IPS-20b (cell line): ENCODE data around the gene RPLP2.
A peak's percentile ranks its signal among the peaks of the same experiment; 100 is the strongest.

Experiments used
- H3K27ac ChIP-seq: one replicate; pipeline ENCODE4 v1.5.1; 2013; ENCODE audit warnings: low read length
- H3K27me3 ChIP-seq: 2 replicates; pipeline ENCODE4 v1.6.1; 2013; ENCODE audit warnings: mild to moderate bottlenecking, low read length, inconsistent platforms; ENCODE audit not compliant: insufficient read depth
- H3K36me3 ChIP-seq: 2 replicates; pipeline ENCODE4 v1.6.1; 2013; ENCODE audit warnings: low read depth, mild to moderate bottlenecking, inconsistent platforms, low read length, moderate library complexity; ENCODE audit not compliant: insufficient read depth
- H3K4me1 ChIP-seq: 2 replicates; pipeline ENCODE4 v1.6.1; 2013; ENCODE audit warnings: mild to moderate bottlenecking, control low read depth, inconsistent platforms, low read length, moderate library complexity; ENCODE audit not compliant: insufficient read depth
- H3K4me3 ChIP-seq: 2 replicates; pipeline ENCODE4 v1.5.1; 2013; ENCODE audit warnings: mild to moderate bottlenecking, low read length, inconsistent platforms
- H3K9ac ChIP-seq: 2 replicates; pipeline ENCODE4 v1.6.1; 2013; ENCODE audit warnings: low read depth, mild to moderate bottlenecking, inconsistent platforms, low read length, moderate library complexity
- H3K9me3 ChIP-seq: 2 replicates; pipeline ENCODE4 v1.6.1; 2013; ENCODE audit warnings: mild to moderate bottlenecking, low read depth, low read length, inconsistent platforms; ENCODE audit not compliant: insufficient read depth

RPLP2 gene

DNA sequence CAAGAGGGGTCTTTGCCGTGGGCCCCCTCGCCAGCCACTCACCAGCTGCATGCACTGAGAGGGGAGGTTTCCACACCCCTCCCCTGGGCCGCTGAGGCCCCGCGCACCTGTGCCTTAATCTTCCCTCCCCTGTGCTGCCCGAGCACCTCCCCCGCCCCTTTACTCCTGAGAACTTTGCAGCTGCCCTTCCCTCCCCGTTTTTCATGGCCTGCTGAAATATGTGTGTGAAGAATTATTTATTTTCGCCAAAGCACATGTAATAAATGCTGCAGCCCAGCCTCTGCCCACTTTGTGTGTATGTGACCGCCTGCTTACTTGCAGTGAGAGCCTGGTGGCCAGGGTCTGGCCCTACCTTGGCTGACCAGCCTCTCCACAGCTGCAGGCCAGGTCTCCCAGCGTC is 15.2 kb downstream of the RPLP2 start:
- H3K4me1 ChIP-seq: peaks cover 15% of the 10 kb centered on the region; the same call in 1 of the 2 replicates
- H3K36me3 ChIP-seq: peaks cover 8% of the 10 kb centered on the region
- peaks cover 46% of the 10 kb centered on the region for H3K27me3 ChIP-seq
- H3K9ac ChIP-seq: no peak overlapping the region
- no peak overlapping the region for H3K27ac ChIP-seq
- H3K4me3 ChIP-seq: no peak overlapping the region
- no peaks in the 10 kb centered on the region for H3K9me3 ChIP-seq

DNA sequence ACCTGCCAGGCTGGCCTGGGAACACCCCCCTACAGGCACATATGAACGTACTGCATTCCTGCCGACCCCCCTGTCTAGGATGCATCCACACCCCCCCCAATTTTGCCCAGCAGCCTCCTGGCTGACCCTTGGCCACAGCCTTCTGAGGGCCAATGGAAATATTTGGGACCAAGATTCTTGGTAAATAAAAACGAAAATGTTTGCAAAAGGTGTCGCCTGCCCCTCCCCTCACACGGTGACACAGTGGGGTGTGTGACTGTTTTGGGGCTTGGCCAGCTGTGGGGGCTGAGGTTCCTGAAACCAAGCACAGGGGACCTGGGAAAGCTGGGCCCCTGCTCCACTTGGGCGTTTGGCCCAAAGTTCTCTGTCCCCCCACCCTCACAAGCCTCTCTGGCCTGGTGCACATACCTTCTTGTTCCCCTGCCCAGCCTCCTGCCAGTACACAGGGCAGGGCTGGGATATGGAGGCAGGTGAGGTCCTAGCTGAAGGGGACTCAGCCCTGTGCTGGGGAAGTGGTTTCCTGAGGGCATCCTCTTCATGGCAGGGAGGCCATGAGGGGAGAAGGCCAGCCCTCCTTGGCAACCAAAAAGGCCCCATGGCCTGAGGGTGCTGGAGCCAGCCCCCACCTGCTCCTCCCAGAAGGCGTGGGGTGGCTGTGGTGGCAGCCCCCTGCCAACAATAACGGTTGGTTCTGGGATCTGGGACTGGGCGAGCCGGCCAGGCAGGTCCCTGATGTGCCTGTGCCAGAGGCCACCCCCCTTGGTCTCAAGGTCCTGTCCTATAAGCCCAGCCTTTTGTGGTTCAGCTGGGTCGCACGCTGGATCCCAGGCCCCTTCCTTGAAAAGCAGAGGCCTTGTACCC is 15.8 kb downstream of the RPLP2 start:
- Histone ChIP-seq H3K27ac (no peak overlapping the region), H3K27me3 (peaks cover 53% of the 10 kb centered on the region), H3K9ac (no peak overlapping the region), H3K9me3 (no peaks in the 10 kb centered on the region), H3K36me3 (peaks cover 8% of the 10 kb centered on the region), H3K4me1 (peaks cover 15% of the 10 kb centered on the region; the same call in 1 of the 2 replicates), H3K4me3 (no peak overlapping the region)

DNA sequence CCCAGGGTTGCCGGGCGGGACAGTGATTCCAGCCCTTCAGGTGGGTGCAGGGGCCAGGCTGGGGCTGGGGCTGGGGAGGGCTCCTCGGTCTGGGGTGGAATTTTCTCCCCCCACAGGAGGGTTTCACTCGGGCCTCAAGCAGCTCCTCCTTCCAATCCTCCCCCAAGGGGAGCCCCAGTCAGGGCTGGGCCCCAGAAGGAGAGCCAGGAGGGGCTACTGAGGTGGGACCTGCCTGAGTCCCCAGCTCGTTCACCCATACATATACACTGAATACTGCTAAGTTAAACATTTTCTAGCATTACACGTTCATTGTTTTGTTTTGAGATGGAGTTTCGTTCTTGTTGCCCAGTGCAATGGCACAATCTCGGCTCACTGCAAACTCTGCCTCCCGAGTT is 16.5 kb downstream of the RPLP2 start:
- H3K9me3 ChIP-seq: no peaks in the 10 kb centered on the region
- H3K9ac ChIP-seq: no peak overlapping the region
- peaks cover 15% of the 10 kb centered on the region for H3K4me1 ChIP-seq
- H3K36me3 ChIP-seq: peaks cover 8% of the 10 kb centered on the region
- peaks cover 59% of the 10 kb centered on the region for H3K27me3 ChIP-seq
- H3K4me3 ChIP-seq: no peak overlapping the region
- no peak overlapping the region for H3K27ac ChIP-seq

DNA sequence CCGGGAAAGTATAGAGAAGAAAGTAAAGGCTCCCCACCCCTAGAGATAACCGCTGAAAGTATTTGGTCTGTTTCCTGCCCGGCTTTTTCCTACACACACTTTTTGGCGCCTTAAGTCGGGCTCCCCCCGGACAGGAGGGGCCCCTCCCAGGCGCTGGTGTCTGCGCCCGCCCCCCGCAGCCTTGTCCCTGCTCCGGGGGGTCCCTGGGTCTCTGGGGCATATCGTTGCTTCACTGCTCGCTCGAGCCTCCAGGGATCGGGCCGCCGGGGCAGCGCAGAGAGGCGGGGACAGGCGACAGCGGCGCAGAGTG is 17.0 kb downstream of the RPLP2 start:
- Histone ChIP-seq H3K9me3 (no peaks in the 10 kb centered on the region), H3K4me1 (peaks cover 17% of the 10 kb centered on the region), H3K9ac (no peak overlapping the region), H3K27ac (no peak overlapping the region), H3K4me3 (peak overlapping the region; percentile 64; the same call in 1 of the 2 replicates), H3K27me3 (peaks cover 65% of the 10 kb centered on the region), H3K36me3 (peaks cover 8% of the 10 kb centered on the region)

DNA sequence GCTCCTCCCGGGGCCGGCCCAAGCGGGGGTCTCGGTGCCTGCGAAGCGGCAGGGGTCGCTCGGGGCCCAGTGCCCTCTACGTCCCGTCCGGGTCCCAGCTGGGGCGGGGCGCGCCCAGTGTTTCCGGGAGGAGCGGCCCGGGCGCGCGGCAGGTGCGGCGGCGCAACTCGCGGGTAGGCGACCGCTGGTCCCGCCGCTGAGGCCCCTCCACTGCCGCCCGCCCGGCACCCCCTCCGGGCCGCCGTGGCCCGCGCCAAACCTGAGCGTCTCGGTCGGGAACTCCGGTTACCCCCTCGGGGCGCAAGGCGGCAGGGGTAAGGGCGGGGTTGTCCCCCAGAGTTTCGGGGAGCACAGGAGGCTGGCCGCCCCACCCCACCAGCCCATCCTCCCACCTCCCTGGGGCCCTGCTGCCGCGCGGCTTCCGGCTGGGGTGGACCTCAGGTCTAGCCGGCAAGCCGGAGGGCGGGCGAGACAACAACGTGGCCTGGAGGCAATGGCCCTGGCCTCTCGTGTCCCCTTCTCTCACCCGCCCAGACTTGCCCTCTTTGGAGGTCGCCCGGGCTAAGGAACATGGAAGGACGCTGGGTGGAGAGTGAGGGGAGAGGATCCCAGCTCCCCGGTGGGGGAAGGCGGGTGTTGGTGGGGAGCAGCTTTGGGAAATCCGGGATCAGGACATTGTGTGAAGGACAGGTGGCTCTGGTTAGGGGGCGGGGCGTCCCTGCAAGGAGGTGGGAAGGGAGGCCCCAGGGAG is 17.6 kb downstream of the RPLP2 start:
- Histone ChIP-seq H3K36me3 (peaks cover 6% of the 10 kb centered on the region), H3K4me3 (peak overlapping the region; percentile 64), H3K27me3 (peaks cover 70% of the 10 kb centered on the region), H3K27ac (no peak overlapping the region), H3K9ac (peak overlapping the region; percentile 50; the same call in 1 of the 2 replicates), H3K4me1 (peaks cover 22% of the 10 kb centered on the region), H3K9me3 (no peaks in the 10 kb centered on the region)

DNA sequence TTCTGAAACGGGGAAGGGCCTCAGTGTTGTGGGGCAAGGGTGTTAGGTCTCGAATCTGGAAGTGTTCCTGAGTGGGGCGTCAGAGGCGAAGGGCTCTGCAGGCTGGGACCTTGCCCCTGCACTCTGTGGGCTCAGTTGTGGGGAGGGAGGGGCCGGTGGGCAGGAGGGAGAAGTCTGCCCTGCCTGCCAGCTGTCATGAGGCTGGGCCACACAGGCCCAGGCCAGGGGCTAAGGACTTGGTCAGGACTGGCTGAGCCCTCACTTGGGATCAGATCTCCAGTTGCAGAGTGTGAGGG is 18.1 kb downstream of the RPLP2 start, which contains the start of gene CRACR2B:
TSS of gene CRACR2B (plus strand) at position 23 of the 296 bp plus-strand sequence. CDS start 689 bp downstream, outside the sequence.
- Histone ChIP-seq H3K9ac (peak within 1 kb of the TSS; percentile 50; the same call in 1 of the 2 replicates), H3K9me3 (no peaks in the 10 kb centered on the region), H3K27ac (no peak within 1 kb of the TSS), H3K4me3 (peak within 1 kb of the TSS; percentile 64), H3K36me3 (peaks cover 4% of the 10 kb centered on the region; the same call in 1 of the 2 replicates), H3K4me1 (peaks cover 22% of the 10 kb centered on the region), H3K27me3 (peaks cover 72% of the 10 kb centered on the region)

DNA sequence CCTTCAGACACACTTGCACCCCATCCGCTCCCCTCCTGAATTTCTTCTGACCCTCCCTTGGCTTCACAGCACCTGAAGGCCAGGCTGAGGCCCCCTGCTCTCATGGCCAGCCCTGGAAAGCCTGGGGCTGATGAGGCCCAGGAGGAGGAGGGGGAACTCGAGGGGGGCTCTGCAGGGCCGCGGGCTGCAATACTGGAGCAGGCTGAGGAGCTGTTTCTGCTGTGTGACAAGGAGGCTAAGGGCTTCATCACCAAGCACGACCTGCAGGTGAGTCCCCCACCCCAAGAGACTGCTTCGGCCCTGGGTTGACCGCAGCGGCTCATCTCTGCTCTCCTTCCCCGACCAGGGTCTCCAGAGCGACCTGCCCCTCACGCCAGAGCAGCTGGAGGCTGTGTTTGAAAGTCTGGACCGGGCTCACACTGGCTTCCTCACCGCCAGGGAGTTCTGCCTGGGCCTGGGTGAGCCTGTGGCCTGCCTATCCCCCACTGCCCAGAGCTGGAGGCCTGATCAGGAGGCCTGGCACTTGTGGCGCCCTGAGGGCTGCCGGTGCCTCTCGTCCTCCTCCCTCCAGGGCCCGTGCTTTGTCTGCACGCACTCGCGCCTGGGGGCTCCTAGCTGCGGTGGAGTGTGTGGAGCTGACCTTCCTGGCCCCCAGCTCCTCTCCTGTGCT is 18.9 kb downstream of the RPLP2 start:
- Histone ChIP-seq H3K27ac (no peak overlapping the region), H3K9me3 (no peaks in the 10 kb centered on the region), H3K4me1 (peaks cover 22% of the 10 kb centered on the region), H3K4me3 (peak overlapping the region; percentile 56; the same call in 1 of the 2 replicates), H3K36me3 (peaks cover 4% of the 10 kb centered on the region; the same call in 1 of the 2 replicates), H3K9ac (peak overlapping the region; percentile 45; the same call in 1 of the 2 replicates), H3K27me3 (peaks cover 76% of the 10 kb centered on the region)

DNA sequence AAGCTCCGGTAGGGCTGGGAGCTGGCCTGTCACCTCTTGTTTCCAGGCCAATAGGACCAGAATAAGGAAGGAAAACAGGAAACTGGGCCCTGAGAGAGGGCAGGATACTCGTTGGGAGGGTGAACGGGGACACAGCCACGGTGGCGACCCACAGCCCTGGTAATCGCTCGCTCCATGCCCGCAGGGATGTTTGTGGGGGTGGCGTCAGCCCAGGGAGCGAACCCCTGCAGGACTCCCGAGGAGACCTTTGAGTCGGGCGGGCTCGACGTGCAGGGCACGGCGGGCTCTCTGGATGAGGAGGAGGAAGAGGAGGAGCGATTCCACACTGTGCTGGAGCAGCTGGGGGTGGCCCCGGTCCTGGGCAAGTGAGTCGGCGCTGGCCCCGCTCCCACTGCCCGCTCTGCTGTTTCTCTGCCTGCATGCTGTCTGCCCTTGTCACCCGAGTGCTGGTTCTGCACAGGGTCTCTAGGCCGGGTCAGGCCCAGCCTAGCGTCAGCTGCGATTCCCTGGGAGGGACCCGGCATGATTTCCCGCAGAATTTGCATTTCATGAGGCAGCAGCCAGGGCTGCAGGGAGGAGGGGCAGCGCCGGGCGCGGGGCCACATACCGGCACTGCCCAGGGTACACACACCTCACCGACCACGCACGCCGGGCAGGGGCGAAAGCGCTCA is 19.5 kb downstream of the RPLP2 start:
- Histone ChIP-seq H3K4me1 (peaks cover 25% of the 10 kb centered on the region), H3K27me3 (peaks cover 81% of the 10 kb centered on the region), H3K27ac (no peak overlapping the region), H3K9me3 (no peaks in the 10 kb centered on the region), H3K36me3 (peaks cover 4% of the 10 kb centered on the region; the same call in 1 of the 2 replicates), H3K9ac (peak overlapping the region; percentile 45; the same call in 1 of the 2 replicates), H3K4me3 (peak overlapping the region; percentile 56)

DNA sequence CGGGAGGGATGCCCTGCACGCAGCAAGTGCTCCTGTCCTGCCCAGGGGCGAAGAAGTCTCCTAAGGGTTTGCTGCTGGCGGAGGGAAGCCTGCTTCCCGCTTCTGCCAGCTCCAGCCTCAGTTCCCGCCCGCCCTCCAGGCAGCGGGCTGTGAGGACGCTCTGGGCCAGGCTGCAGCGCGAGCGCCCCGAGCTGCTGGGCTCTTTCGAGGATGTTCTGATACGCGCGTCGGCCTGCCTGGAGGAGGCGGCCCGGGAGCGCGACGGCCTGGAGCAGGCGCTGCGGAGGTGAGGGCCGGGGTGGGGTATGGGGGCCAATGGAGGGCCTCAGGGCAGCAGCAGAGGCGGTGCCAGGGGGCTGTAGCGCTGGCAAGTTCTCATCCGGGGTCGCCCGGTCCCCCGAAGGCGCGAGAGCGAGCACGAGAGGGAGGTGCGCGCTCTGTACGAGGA is 20.1 kb downstream of the RPLP2 start:
- Histone ChIP-seq H3K9me3 (no peaks in the 10 kb centered on the region), H3K27me3 (peaks cover 81% of the 10 kb centered on the region), H3K36me3 (peaks cover 4% of the 10 kb centered on the region; the same call in 1 of the 2 replicates), H3K4me1 (peaks cover 25% of the 10 kb centered on the region), H3K9ac (peak overlapping the region; percentile 45; the same call in 1 of the 2 replicates), H3K4me3 (peak overlapping the region; percentile 56; the same call in 1 of the 2 replicates), H3K27ac (no peak overlapping the region)

DNA sequence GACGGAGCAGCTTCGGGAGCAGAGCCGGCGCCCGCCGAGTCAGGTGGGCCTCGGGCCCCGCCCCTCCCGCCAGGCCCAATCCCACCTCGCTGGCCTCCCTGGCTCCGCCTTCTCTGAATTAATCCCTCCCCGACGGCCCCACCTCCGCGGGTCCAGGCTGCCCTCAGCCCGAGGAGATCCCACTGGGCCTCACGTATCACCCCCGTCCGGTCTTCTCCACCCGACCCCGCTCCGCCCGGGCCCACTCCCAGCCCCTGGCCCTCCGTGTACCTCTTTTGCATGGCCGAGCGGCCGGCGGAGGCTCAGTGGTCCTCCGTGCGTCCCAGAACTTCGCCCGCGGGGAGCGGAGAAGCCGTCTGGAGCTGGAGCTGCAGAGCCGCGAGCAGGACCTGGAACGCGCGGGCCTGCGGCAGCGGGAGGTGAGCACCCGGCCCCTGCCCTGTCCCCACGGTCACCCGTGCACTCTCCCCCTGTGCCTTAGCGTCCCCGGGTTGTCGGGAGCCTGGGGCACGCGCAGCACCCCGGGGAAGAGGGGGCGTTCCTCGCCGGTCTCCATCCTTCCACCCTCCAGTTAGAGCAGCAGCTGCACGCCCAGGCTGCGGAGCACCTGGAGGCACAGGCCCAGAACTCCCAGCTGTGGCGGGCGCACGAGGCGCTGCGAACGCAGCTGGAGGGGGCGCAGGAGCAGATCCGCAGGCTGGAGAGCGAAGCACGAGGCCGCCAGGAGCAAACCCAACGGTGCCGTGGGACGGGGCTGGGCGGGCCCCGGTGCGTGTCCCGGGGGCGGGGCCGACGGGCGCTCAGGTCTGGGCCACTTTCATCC is 20.7 kb downstream of the RPLP2 start:
- H3K4me1 ChIP-seq: peaks cover 25% of the 10 kb centered on the region
- H3K4me3 ChIP-seq: peak overlapping the region; percentile 56
- H3K27ac ChIP-seq: no peak overlapping the region
- H3K9ac ChIP-seq: no peak overlapping the region
- H3K36me3 ChIP-seq: no peaks in the 10 kb centered on the region
- H3K27me3 ChIP-seq: peaks cover 77% of the 10 kb centered on the region
- H3K9me3 ChIP-seq: no peaks in the 10 kb centered on the region
